ENCODE data around the gene ZNF341. TPM values are rescaled to one million over a fixed set of nuclear protein-coding genes. Genes with fewer than 3 reads are reported as not detected.

Gene ZNF341
- polyA plus RNA-seq, 1 donor (not counting 4 experiments of a cell fraction or from before 2014, with no cell fraction given), result 1.7 TPM

DNA sequence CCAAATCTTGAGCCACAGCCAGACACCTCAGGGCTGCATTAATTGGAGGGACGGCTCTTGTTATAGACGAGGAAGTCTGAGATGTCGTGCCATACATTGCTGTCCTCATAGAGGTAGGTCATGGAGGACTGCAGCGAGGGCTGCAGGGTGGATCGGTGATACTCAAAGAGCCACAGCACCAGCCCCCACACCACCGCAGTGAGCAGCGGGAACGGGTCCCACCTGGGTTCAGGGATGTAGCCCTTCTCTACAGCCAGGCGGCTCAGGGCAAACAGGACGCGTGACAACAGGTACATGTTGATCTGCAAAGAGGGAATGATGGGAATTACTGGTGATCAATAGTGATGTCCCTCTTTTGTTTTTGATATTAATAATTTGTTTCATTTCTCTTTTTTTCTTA is 24.1 kb upstream of the ZNF341 start:
- Histone ChIP-seq H3K36me3 (ENCODE audit: control insufficient read depth in 2 of 2, extremely low read depth in 1 of 2, insufficient read depth in 2 of 2, low read length in 2 of 2) (peaks cover 0 to 5% of the 10 kb centered on the region in 2 experiments), H3K4me1 (ENCODE audit: control insufficient read depth, extremely low read depth, insufficient read depth, low read length) (peaks cover 2% of the 10 kb centered on the region), H4K20me1 (ENCODE audit: control insufficient read depth, extremely low read depth, insufficient read depth, low read length) (no peaks in the 10 kb centered on the region), H3K4me3 (ENCODE audit: control insufficient read depth in 2 of 3, extremely low read depth in 1 of 3, insufficient read depth in 2 of 3, low read depth in 1 of 3, low read length in 3 of 3) (no peak overlapping the region), H3K4me2 (ENCODE audit: control insufficient read depth, extremely low read depth, insufficient read depth, low read depth, low read length) (no peak overlapping the region), H3K9me3 (ENCODE audit: control insufficient read depth, low read depth, low read length) (no peaks in the 10 kb centered on the region), H2AFZ (ENCODE audit: control insufficient read depth, low read length) (no peak overlapping the region), H3K9ac (ENCODE audit: control insufficient read depth, extremely low read depth, insufficient read depth, low read length) (no peak overlapping the region), H3K9me1 (ENCODE audit: control insufficient read depth, extremely low read depth, insufficient read depth, low read length) (no peaks in the 10 kb centered on the region), H3K27me3 (ENCODE audit: control insufficient read depth, extremely low read depth, insufficient read depth, low read length) (no peaks in the 10 kb centered on the region), H3K27ac (ENCODE audit: control insufficient read depth, insufficient read depth, low read length) (no peak overlapping the region), H3K79me2 (ENCODE audit: control insufficient read depth, insufficient read depth, low read length) (no peaks in the 10 kb centered on the region)
- dilution Hi-C loops (cut with MboI; ENCODE audit: extremely low pct_ligation_motif_present, low sequenced_read_pairs), result no loop called here
- DNase-seq (ENCODE audit: low read depth, low spot score) (no peak), FAIRE-seq (no peak)
- TF ChIP-seq, protein P1, sequence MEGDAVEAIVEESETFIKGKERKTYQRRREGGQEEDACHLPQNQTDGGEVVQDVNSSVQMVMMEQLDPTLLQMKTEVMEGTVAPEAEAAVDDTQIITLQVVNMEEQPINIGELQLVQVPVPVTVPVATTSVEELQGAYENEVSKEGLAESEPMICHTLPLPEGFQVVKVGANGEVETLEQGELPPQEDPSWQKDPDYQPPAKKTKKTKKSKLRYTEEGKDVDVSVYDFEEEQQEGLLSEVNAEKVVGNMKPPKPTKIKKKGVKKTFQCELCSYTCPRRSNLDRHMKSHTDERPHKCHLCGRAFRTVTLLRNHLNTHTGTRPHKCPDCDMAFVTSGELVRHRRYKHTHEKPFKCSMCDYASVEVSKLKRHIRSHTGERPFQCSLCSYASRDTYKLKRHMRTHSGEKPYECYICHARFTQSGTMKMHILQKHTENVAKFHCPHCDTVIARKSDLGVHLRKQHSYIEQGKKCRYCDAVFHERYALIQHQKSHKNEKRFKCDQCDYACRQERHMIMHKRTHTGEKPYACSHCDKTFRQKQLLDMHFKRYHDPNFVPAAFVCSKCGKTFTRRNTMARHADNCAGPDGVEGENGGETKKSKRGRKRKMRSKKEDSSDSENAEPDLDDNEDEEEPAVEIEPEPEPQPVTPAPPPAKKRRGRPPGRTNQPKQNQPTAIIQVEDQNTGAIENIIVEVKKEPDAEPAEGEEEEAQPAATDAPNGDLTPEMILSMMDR (optimal IDR thresholded peaks at IDR 0.05 in 1 of 3, IDR thresholded peaks at IDR 0.05 in 1 of 3, conservative IDR thresholded peaks at IDR 0.05 in 1 of 3; ENCODE audit: extremely low read depth in 1 of 3, insufficient read depth in 2 of 3, low read length in 3 of 3), result no peak
- no peak for TF ChIP-seq EZH2 (IDR thresholded peaks at IDR 0.05; ENCODE audit: low read length)

DNA sequence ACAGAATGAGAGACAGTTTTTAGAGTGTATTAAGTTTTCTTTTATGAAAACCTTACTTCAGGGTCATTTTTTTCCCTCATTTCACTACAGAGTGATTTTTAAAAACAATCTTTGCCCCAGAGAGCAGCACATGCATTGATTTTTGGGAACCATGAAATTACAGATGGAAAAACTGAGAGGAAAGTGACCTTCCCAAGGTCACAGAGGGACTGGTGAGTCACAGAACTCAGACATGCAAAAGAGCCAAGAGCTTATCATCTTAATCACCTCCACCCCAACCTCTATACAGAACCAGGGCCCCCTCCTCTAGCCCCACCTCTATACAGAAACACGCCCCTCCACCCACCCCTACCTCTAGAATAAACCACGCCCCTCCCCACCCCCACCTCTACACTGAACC is 22.4 kb upstream of the ZNF341 start:
- Histone ChIP-seq H3K9me1 (ENCODE audit: control insufficient read depth, extremely low read depth, insufficient read depth, low read length) (no peaks in the 10 kb centered on the region), H3K27ac (ENCODE audit: control insufficient read depth, insufficient read depth, low read length) (no peak overlapping the region), H3K27me3 (ENCODE audit: control insufficient read depth, extremely low read depth, insufficient read depth, low read length) (no peaks in the 10 kb centered on the region), H3K36me3 (ENCODE audit: control insufficient read depth in 2 of 2, extremely low read depth in 1 of 2, insufficient read depth in 2 of 2, low read length in 2 of 2) (peaks cover 1 to 5% of the 10 kb centered on the region in 2 experiments), H4K20me1 (ENCODE audit: control insufficient read depth, extremely low read depth, insufficient read depth, low read length) (no peaks in the 10 kb centered on the region), H3K79me2 (ENCODE audit: control insufficient read depth, insufficient read depth, low read length) (no peaks in the 10 kb centered on the region), H2AFZ (ENCODE audit: control insufficient read depth, low read length) (no peak overlapping the region), H3K4me1 (ENCODE audit: control insufficient read depth, extremely low read depth, insufficient read depth, low read length) (peaks cover 2% of the 10 kb centered on the region), H3K4me2 (ENCODE audit: control insufficient read depth, extremely low read depth, insufficient read depth, low read depth, low read length) (no peak overlapping the region), H3K4me3 (ENCODE audit: control insufficient read depth in 2 of 3, extremely low read depth in 1 of 3, insufficient read depth in 2 of 3, low read depth in 1 of 3, low read length in 3 of 3) (no peak overlapping the region), H3K9ac (ENCODE audit: control insufficient read depth, extremely low read depth, insufficient read depth, low read length) (no peak overlapping the region), H3K9me3 (ENCODE audit: control insufficient read depth, low read depth, low read length) (no peaks in the 10 kb centered on the region)
- DNase-seq (ENCODE audit: low read depth, low spot score) (no peak), FAIRE-seq (no peak)
- dilution Hi-C loops (cut with MboI; ENCODE audit: extremely low pct_ligation_motif_present, low sequenced_read_pairs), result no loop called here
- TF ChIP-seq EZH2 (IDR thresholded peaks at IDR 0.05; ENCODE audit: low read length), result no peak
- TF ChIP-seq, protein P1 (optimal IDR thresholded peaks at IDR 0.05 in 1 of 3, IDR thresholded peaks at IDR 0.05 in 1 of 3, conservative IDR thresholded peaks at IDR 0.05 in 1 of 3; ENCODE audit: extremely low read depth in 1 of 3, insufficient read depth in 2 of 3, low read length in 3 of 3), result no peak

Measured in keratinocyte (primary cell).